ENCODE results near the gene RAET1G.

DNA sequence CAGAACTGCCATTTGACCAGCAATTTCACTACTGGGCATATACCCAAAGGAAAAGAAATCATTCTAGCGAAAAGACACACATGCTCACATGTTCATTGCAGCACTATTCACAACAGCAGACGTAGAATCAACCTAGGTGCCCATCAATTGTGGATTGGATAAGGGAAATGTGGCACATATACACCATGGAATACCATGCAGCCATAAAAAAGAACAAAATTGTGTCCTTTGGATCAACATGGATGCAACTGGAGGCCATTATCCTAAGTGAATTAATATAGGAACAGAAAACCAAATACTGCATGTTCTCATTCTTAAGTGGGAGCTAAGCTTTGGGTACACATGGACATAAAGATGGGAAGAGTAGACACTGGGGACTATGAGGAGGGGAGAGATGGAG is 41.1 kb downstream of the RAET1G start:
- TF ChIP-seq EP300 (IDR thresholded peaks at IDR 0.05; ENCODE audit: low read depth) (no peak), POLR2AphosphoS5 (IDR thresholded peaks at IDR 0.05) (no peak)
- TF ChIP-seq, protein P1, sequence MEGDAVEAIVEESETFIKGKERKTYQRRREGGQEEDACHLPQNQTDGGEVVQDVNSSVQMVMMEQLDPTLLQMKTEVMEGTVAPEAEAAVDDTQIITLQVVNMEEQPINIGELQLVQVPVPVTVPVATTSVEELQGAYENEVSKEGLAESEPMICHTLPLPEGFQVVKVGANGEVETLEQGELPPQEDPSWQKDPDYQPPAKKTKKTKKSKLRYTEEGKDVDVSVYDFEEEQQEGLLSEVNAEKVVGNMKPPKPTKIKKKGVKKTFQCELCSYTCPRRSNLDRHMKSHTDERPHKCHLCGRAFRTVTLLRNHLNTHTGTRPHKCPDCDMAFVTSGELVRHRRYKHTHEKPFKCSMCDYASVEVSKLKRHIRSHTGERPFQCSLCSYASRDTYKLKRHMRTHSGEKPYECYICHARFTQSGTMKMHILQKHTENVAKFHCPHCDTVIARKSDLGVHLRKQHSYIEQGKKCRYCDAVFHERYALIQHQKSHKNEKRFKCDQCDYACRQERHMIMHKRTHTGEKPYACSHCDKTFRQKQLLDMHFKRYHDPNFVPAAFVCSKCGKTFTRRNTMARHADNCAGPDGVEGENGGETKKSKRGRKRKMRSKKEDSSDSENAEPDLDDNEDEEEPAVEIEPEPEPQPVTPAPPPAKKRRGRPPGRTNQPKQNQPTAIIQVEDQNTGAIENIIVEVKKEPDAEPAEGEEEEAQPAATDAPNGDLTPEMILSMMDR (IDR thresholded peaks at IDR 0.05) = no peak
